Measurements from ENCODE around the gene IDH3A. TPM values are rescaled to one million over a fixed set of nuclear protein-coding genes. Genes with fewer than 3 reads are reported as not detected.
A peak's percentile ranks its signal among the peaks of the same experiment; 100 is the strongest.

IDH3A gene
- total and polyA plus RNA-seq, 8 donors: 35.8 to 81.1 (median 49.6) TPM

DNA sequence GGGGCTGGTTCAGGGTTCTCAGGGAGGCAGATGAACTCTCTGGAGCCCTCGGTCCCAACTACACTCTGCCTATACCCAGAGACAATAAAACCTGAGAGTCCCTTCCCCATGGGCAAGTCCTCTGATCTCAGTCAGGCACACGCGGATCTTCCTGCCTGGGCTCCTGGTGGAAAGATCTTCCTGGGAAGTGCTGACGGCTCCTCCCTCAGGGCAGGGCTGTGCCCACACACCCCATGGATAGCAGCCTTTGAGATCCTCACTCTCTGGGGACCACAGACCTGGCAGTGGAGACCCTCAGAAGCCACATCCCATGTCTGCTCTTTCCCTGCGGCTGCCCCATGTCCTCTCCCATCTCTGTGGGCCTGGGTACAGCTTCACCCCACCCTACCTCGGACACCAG, 46.4 kb upstream of the IDH3A start:
- no peaks in the 10 kb centered on the region for H3K36me3 ChIP-seq
- no peak for ATAC-seq

GRCh38 chr15:78103406-78104118, 45.6 kb upstream of the IDH3A start:
- Histone ChIP-seq H3K9me3 (no peaks in the 10 kb centered on the region), H3K4me3 (no peak overlapping the region), H3K27me3 (no peaks in the 10 kb centered on the region), H3K27ac (peak overlapping the region in 1 of 2 donors; percentile 61), H3K36me3 (no peaks in the 10 kb centered on the region), H3K4me1 (peaks cover 3 to 31% of the 10 kb centered on the region in 2 donors)
- intact Hi-C loops (cut with DNase I): loop anchor here in 1 of 2 donors (5.0 kb wide), 1 partner anchor 136 kb away; no protein-coding TSS in a partner anchor
- peak in 1 of 4 donors; percentile 42 for DNase-seq
- TF ChIP-seq CTCF (IDR thresholded peaks at IDR 0.05): no peak
- no peak for ATAC-seq

More for the DNA sequence above, 46.4 kb upstream of the IDH3A start:
- Histone ChIP-seq H3K9me3 (no peaks in the 10 kb centered on the region), H3K27me3 (no peaks in the 10 kb centered on the region), H3K27ac (no peak overlapping the region), H3K4me1 (peaks cover 3 to 25% of the 10 kb centered on the region in 2 donors), H3K4me3 (no peak overlapping the region)
- intact Hi-C loops (cut with DNase I): loop anchor here in 1 of 2 donors (5.0 kb wide), 1 partner anchor 135 kb away; no protein-coding TSS in a partner anchor
- no peak for TF ChIP-seq CTCF (IDR thresholded peaks at IDR 0.05)
- peak in 1 of 4 donors; percentile 12 for DNase-seq

DNA sequence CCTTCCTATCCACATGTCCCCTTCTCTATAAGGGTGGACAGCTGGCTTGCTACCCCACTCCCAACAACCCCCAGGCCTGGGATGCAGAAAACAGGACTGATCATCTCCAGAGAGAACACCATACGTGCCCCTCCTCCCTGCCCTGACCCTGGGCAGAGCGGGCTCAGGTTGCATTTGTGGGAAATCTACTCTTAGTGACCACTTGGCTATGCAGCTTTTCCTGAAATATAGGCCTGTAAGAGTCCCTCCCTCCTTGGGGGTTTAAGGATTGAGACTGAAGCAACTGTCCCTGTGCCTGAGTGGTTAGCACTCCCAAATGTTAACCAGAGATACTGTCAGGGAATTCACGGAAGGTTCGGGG, 45.1 kb upstream of the IDH3A start:
- H3K36me3 ChIP-seq: no peaks in the 10 kb centered on the region
- intact Hi-C loops (cut with DNase I): loop anchor here in 1 of 2 donors (5.0 kb wide), 1 partner anchor 137 kb away; no protein-coding TSS in a partner anchor
- DNase-seq: no peak
- TF ChIP-seq CTCF (IDR thresholded peaks at IDR 0.05): no peak
- H3K4me3 ChIP-seq: no peak overlapping the region
- H3K27ac ChIP-seq: peak overlapping the region in 1 of 2 donors; percentile 61
- no peaks in the 10 kb centered on the region for H3K27me3 ChIP-seq
- peaks cover 3 to 31% of the 10 kb centered on the region in 2 donors for H3K4me1 ChIP-seq
- no peak for ATAC-seq
- H3K9me3 ChIP-seq: no peaks in the 10 kb centered on the region

DNA sequence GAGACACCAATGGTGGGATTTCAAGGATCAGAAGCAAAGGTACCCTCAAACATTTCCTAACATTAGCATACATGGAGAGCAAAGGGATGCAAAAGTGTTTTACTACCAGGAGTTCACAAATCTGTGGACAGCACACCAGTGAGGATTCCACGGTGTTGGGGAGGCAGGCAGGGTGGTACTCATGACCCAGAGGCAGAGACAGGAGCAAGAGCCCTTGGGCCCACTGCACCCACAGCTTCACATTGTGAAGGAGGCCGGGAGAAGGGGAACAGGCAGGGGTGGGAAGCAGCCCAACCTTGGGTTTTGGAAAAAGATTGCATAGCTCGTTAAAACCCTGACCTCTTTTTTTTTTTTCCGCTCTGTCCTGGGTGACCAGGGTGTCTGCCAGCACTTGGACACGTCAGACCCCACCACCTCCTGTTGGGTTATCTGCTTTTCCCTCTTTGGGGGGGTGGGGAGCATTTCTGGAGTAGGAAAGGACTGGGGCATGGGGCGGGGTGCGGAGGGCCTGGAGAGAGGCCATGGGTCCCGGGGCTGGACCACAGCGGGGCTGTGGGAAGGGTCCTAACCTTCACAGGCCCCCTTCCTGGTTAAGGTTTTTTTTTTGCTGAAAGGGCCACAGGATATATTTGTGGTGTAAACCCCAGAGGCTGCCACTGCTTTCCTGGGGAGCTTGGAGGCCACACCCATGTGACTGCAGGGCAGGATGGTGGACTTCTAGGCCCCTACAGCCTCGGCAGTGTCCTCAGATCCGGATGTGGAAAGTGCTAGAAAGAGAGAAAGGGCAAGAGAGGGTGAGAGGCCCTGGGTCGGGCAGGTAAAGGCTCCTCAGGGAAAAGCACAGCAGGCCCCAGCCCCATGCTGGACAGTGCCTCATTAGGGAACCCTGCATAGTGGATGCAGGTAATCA, 44.3 kb upstream of the IDH3A start:
- intact Hi-C loops (cut with DNase I): loop anchor here in 1 of 2 donors (5.0 kb wide), 1 partner anchor 138 kb away; no protein-coding TSS in a partner anchor
- TF ChIP-seq CTCF (IDR thresholded peaks at IDR 0.05): no peak
- no peaks in the 10 kb centered on the region for H3K9me3 ChIP-seq
- H3K27ac ChIP-seq: peak overlapping the region in 1 of 2 donors; percentile 61
- H3K4me3 ChIP-seq: no peak overlapping the region
- peak in 1 of 4 donors; percentile 26 for DNase-seq
- no peak for ATAC-seq
- no peaks in the 10 kb centered on the region for H3K36me3 ChIP-seq
- H3K4me1 ChIP-seq: peaks cover 3 to 31% of the 10 kb centered on the region in 2 donors
- H3K27me3 ChIP-seq: no peaks in the 10 kb centered on the region
